ENCODE data around the gene DDX60.
"Not testable (repeated sequence)": the region's sequence is repeated elsewhere in the genome, so short reads cannot be mapped to it uniquely, and the experiment has no call there.

Gene DDX60

GRCh38 chr4:168318266-168318895 is at the start of gene DDX60:
Gene DDX60, minus strand, starts transcription at chr4:168318752. Its CDS starts 7,493 bp downstream, at chr4:168311259.
- peak; percentile 61 for DNase-seq (ENCODE audit: low read depth, low spot score)

GRCh38 chr4:168367065-168367464 is 48.5 kb upstream of the DDX60 start:
- no peak for DNase-seq (ENCODE audit: low read depth, low spot score)

- DNase-seq (ENCODE audit: low read depth, low spot score): no peak
These were observed 43.5 kb upstream of the DDX60 start for GRCh38 chr4:168362025-168362401.

GRCh38 chr4:168361365-168362024 is 42.9 kb upstream of the DDX60 start:
- DNase-seq (ENCODE audit: low read depth, low spot score): no peak

- DNase-seq (ENCODE audit: low read depth, low spot score): no peak
These were observed 41.7 kb upstream of the DDX60 start for GRCh38 chr4:168360271-168360670.

GRCh38 chr4:168357941-168358340 is 39.4 kb upstream of the DDX60 start:
- DNase-seq (ENCODE audit: low read depth, low spot score): no peak

GRCh38 chr4:168353746-168354145 is 35.2 kb upstream of the DDX60 start:
- DNase-seq (ENCODE audit: low read depth, low spot score): no peak

- DNase-seq (ENCODE audit: low read depth, low spot score): no peak
These were observed 19.0 kb upstream of the DDX60 start for GRCh38 chr4:168337550-168337940.

GRCh38 chr4:168336837-168337549 is 18.4 kb upstream of the DDX60 start:
- DNase-seq (ENCODE audit: low read depth, low spot score): no peak

GRCh38 chr4:168335621-168336020 is 17.1 kb upstream of the DDX60 start:
- no peak for DNase-seq (ENCODE audit: low read depth, low spot score)

- DNase-seq (ENCODE audit: low read depth, low spot score): no peak
These were observed 15.5 kb upstream of the DDX60 start for GRCh38 chr4:168334053-168334452.

GRCh38 chr4:168330575-168330974 is 12.0 kb upstream of the DDX60 start:
- not testable (repeated sequence) for DNase-seq (ENCODE audit: low read depth, low spot score)

- DNase-seq (ENCODE audit: low read depth, low spot score): no peak
These were observed 7.0 kb upstream of the DDX60 start for GRCh38 chr4:168325591-168325990.

- no peak for DNase-seq (ENCODE audit: low read depth, low spot score)
These were observed 2.5 kb upstream of the DDX60 start for GRCh38 chr4:168321006-168321405.

- DNase-seq (ENCODE audit: low read depth, low spot score): no peak
These were observed 1.0 kb upstream of the DDX60 start for GRCh38 chr4:168319486-168320019.

GRCh38 chr4:168317621-168318020 is 931 bp downstream of the DDX60 start:
- DNase-seq (ENCODE audit: low read depth, low spot score): no peak

GRCh38 chr4:168309781-168310180 is 8.8 kb downstream of the DDX60 start:
- no peak for DNase-seq (ENCODE audit: low read depth, low spot score)

GRCh38 chr4:168308912-168309311 is 9.6 kb downstream of the DDX60 start:
- DNase-seq (ENCODE audit: low read depth, low spot score): no peak

GRCh38 chr4:168306476-168306875 is 12.1 kb downstream of the DDX60 start:
- no peak for DNase-seq (ENCODE audit: low read depth, low spot score)

GRCh38 chr4:168304744-168305459 is 13.7 kb downstream of the DDX60 start:
- DNase-seq (ENCODE audit: low read depth, low spot score): no peak

- not testable (repeated sequence) for DNase-seq (ENCODE audit: low read depth, low spot score)
These were observed 15.1 kb downstream of the DDX60 start for GRCh38 chr4:168303430-168303829.

- DNase-seq (ENCODE audit: low read depth, low spot score): no peak
These were observed 25.1 kb downstream of the DDX60 start for GRCh38 chr4:168293386-168293975.

All from activated naive CD8-positive, alpha-beta T cell treated with anti-CD3 and anti-CD28 coated beads, Interleukin-2, amount 50 U/mL, for 16 hours (primary cell).